Stimulated activated CD4-positive, alpha-beta T cell treated with anti-CD3 and anti-CD28 coated beads, Interleukin-15, amount 100 ng/mL, for 24 hours (primary cell): ENCODE measurements around the gene ADAM12.

Source experiments
- DNase-seq: peaks from one replicate; pipeline ENCODE4 v3.0.0-alpha.2; 2020

ADAM12 gene

GRCh38 chr10:126130271-126130710, 258.0 kb downstream of the ADAM12 start:
- no peak for DNase-seq

GRCh38 chr10:126129026-126129425, 259.3 kb downstream of the ADAM12 start:
- DNase-seq, result no peak

- no peak for DNase-seq
These were observed 259.7 kb downstream of the ADAM12 start for GRCh38 chr10:126128581-126128980.

- DNase-seq, result no peak
These were observed 260.7 kb downstream of the ADAM12 start for GRCh38 chr10:126127481-126128029.

GRCh38 chr10:126126866-126127265, 261.4 kb downstream of the ADAM12 start:
- no peak for DNase-seq

- no peak for DNase-seq
These were observed 262.3 kb downstream of the ADAM12 start for GRCh38 chr10:126126023-126126422.

- no peak for DNase-seq
These were observed 263.5 kb downstream of the ADAM12 start for GRCh38 chr10:126124668-126125349.

- DNase-seq, result no peak
These were observed 264.2 kb downstream of the ADAM12 start for GRCh38 chr10:126124046-126124445.

GRCh38 chr10:126123466-126123865, 264.8 kb downstream of the ADAM12 start:
- no peak for DNase-seq

GRCh38 chr10:126122881-126123280, 265.4 kb downstream of the ADAM12 start:
- no peak for DNase-seq

GRCh38 chr10:126119599-126119998, 268.7 kb downstream of the ADAM12 start:
- DNase-seq, result no peak

- no peak for DNase-seq
These were observed 269.8 kb downstream of the ADAM12 start for GRCh38 chr10:126118476-126118875.

GRCh38 chr10:126117196-126117595, 271.1 kb downstream of the ADAM12 start:
- no peak for DNase-seq

- no peak for DNase-seq
These were observed 272.4 kb downstream of the ADAM12 start for GRCh38 chr10:126115886-126116285.

GRCh38 chr10:126114884-126115555, 273.3 kb downstream of the ADAM12 start:
- no peak for DNase-seq

GRCh38 chr10:126111516-126111915, 276.8 kb downstream of the ADAM12 start:
- no peak for DNase-seq

GRCh38 chr10:126110489-126111180, 277.6 kb downstream of the ADAM12 start:
- no peak for DNase-seq

GRCh38 chr10:126109893-126110292, 278.4 kb downstream of the ADAM12 start:
- no peak for DNase-seq

- DNase-seq, result no peak
These were observed 279.6 kb downstream of the ADAM12 start for GRCh38 chr10:126108693-126109092.

- no peak for DNase-seq
These were observed 283.5 kb downstream of the ADAM12 start for GRCh38 chr10:126104767-126105166.

GRCh38 chr10:126102636-126103035, 285.6 kb downstream of the ADAM12 start:
- no peak for DNase-seq

- no peak for DNase-seq
These were observed 286.5 kb downstream of the ADAM12 start for GRCh38 chr10:126101736-126102135.

- no peak for DNase-seq
These were observed 287.0 kb downstream of the ADAM12 start for GRCh38 chr10:126101325-126101724.

GRCh38 chr10:126099366-126099765, 288.9 kb downstream of the ADAM12 start:
- no peak for DNase-seq
